Adipose tissue (tissue), 3 donors: ENCODE results near the gene RIMOC1. TPM values are rescaled to one million over a fixed set of nuclear protein-coding genes. Genes with fewer than 3 reads are reported as not detected.
"Not testable (repeated sequence)": the region's sequence is repeated elsewhere in the genome, so short reads cannot be mapped to it uniquely, and the experiment has no call there.

Experiments
- H3K27ac ChIP-seq: one replicate; pipeline ENCODE4 v1.5.1; 2013; ENCODE audit warnings: low read depth, low read length
- WGBS, 3 donors: extraction: QIAGEN DNeasy Blood & Tissue Kit; methylation state at CpG; one replicate each; pipeline ENCODE4 v1.1.7; 2013; 5-methylcytosine and 5-hydroxymethylcytosine counted together
- polyA plus RNA-seq, 3 donors: library from polyadenylated mRNA; stranded (reverse); fragments of 200-250 nt; gene quantifications; one replicate each; pipeline ENCODE4 v1.2.3, GENCODE V29; 2013
- donor health status: healthy with polysubstance abuse.
- donor health status: Bipolar disorder and iron deficiency.
- donor health status: healthy.

The RIMOC1 gene
- polyA plus RNA-seq, 3 donors, result 4.5 to 9.9 (median 6.9) TPM

GRCh38 chr5:41935544-41935943 is 31.4 kb downstream of the RIMOC1 start:
- H3K27ac ChIP-seq, result no peak overlapping the region

- no peak overlapping the region for H3K27ac ChIP-seq
- WGBS, 3 donors, result 95 to 100% (median 96%) methylated on average over 1 of the region's 1 CpG
Measured at GRCh38 chr5:41940641-41941040, 36.5 kb downstream of the RIMOC1 start.

GRCh38 chr5:41945332-41945955 is 41.3 kb downstream of the RIMOC1 start:
- WGBS, 3 donors, result 87 to 95% (median 88%) methylated on average over 7 of the region's 7 CpGs

GRCh38 chr5:41951224-41951623 is 47.1 kb downstream of the RIMOC1 start:
- H3K27ac ChIP-seq, result no peak overlapping the region
- 66 to 78% (median 77%) methylated on average over 3 of the region's 3 CpGs for WGBS, 3 donors

More at GRCh38 chr5:41945332-41945955, 41.3 kb downstream of the RIMOC1 start:
- not testable (repeated sequence) for H3K27ac ChIP-seq

Other genes starting within 250 kb of the RIMOC1 start
- gene OXCT1, start 33.9 kb upstream of the RIMOC1 start, polyA plus RNA-seq, result 10 to 100 TPM in 2 of 3 donors, 1 to 10 TPM in 1; 6.0 to 69.3 (median 29.8) TPM
- gene FBXO4, start 20.9 kb downstream of the RIMOC1 start, polyA plus RNA-seq, result 10 to 100 TPM in 1 of 3 donors, 1 to 10 TPM in 2; 8.5 to 17.5 (median 9.4) TPM